Left lobe of liver (tissue), 2 donors: ENCODE results near the gene NTRK3. TPM values are rescaled to one million over a fixed set of nuclear protein-coding genes. Genes with fewer than 3 reads are reported as not detected.

Experiments
- ATAC-seq: fragments of 200-7000 bp; cut with Tn5 transposase; one replicate; pipeline ENCODE4 v1.9.1; 2020; ENCODE audit warnings: mild to moderate bottlenecking, moderate library complexity
- DNase-seq: peaks from one replicate; pipeline ENCODE4 v3.0.0-alpha.2; 2020; ENCODE audit warnings: low spot score
- total RNA-seq: library from RNA; stranded (reverse); gene quantifications from one replicate; pipeline ENCODE4 v1.2.1, GENCODE V29; 2021
- donor health status: DM: no; HTN: no; CAD: no; lungs with moderate emphysema.
- donor health status: DM: no; HTN: yes; CAD: no.

NTRK3 gene
- total RNA-seq, 1 donor from 2014 or later, result 0.38 TPM

GRCh38 chr15:87952736-87953287 is 303.7 kb downstream of the NTRK3 start:
- DNase-seq (no peak), ATAC-seq (no peak)

- DNase-seq (no peak), ATAC-seq (no peak)
Observed at GRCh38 chr15:87949575-87950223, 306.8 kb downstream of the NTRK3 start.

- DNase-seq, result no peak
Observed at GRCh38 chr15:87949151-87949574, 307.4 kb downstream of the NTRK3 start.

GRCh38 chr15:87947560-87947959 is 309.0 kb downstream of the NTRK3 start:
- no peak for DNase-seq
- ATAC-seq, result no peak

More at GRCh38 chr15:87949151-87949574, 307.4 kb downstream of the NTRK3 start:
- ATAC-seq, result no peak

- no peak for DNase-seq
- no peak for ATAC-seq
Observed at GRCh38 chr15:87945246-87945645, 311.3 kb downstream of the NTRK3 start.

GRCh38 chr15:87944691-87945090 is 311.8 kb downstream of the NTRK3 start:
- no peak for ATAC-seq
- no peak for DNase-seq

- DNase-seq (no peak), ATAC-seq (no peak)
Observed at GRCh38 chr15:87944050-87944449, 312.5 kb downstream of the NTRK3 start.

- ATAC-seq (no peak), DNase-seq (no peak)
Observed at GRCh38 chr15:87943626-87944025, 312.9 kb downstream of the NTRK3 start.

- DNase-seq (no peak), ATAC-seq (no peak)
Observed at GRCh38 chr15:87942316-87942715, 314.2 kb downstream of the NTRK3 start.

GRCh38 chr15:87941606-87942005 is 314.9 kb downstream of the NTRK3 start:
- ATAC-seq (no peak), DNase-seq (no peak)

- DNase-seq, result no peak
- ATAC-seq, result no peak
Observed at GRCh38 chr15:87940768-87941167, 315.8 kb downstream of the NTRK3 start.

GRCh38 chr15:87939848-87940457 is 316.6 kb downstream of the NTRK3 start:
- ATAC-seq (no peak), DNase-seq (no peak)

- ATAC-seq, result no peak
- no peak for DNase-seq
Observed at GRCh38 chr15:87938031-87938430, 318.5 kb downstream of the NTRK3 start.

GRCh38 chr15:87935583-87935982 is 321.0 kb downstream of the NTRK3 start:
- ATAC-seq (no peak), DNase-seq (no peak)

- DNase-seq, result no peak
- no peak for ATAC-seq
Observed at GRCh38 chr15:87931584-87931983, 325.0 kb downstream of the NTRK3 start.

GRCh38 chr15:87930457-87930856 is 326.1 kb downstream of the NTRK3 start:
- DNase-seq, result no peak
- ATAC-seq, result no peak

- DNase-seq (no peak), ATAC-seq (no peak)
Observed at GRCh38 chr15:87929841-87930240, 326.7 kb downstream of the NTRK3 start.

- no peak for DNase-seq
Observed at GRCh38 chr15:87924433-87924832, 332.1 kb downstream of the NTRK3 start.

GRCh38 chr15:87919064-87919463 is 337.5 kb downstream of the NTRK3 start:
- no peak for ATAC-seq

More at GRCh38 chr15:87924433-87924832, 332.1 kb downstream of the NTRK3 start:
- ATAC-seq, result no peak

GRCh38 chr15:87917480-87917879 is 339.1 kb downstream of the NTRK3 start:
- no peak for ATAC-seq
- no peak for DNase-seq

More at GRCh38 chr15:87919064-87919463, 337.5 kb downstream of the NTRK3 start:
- DNase-seq, result no peak

GRCh38 chr15:87916208-87916607 is 340.3 kb downstream of the NTRK3 start:
- DNase-seq (no peak), ATAC-seq (no peak)

- DNase-seq (no peak), ATAC-seq (no peak)
Observed at GRCh38 chr15:87910301-87910700, 346.2 kb downstream of the NTRK3 start.
